Upper lobe of right lung (tissue), 1 donor: ENCODE results near the gene TANC1. TPM values are rescaled to one million over a fixed set of nuclear protein-coding genes. Genes with fewer than 3 reads are reported as not detected.
A peak's percentile ranks its signal among the peaks of the same experiment; 100 is the strongest.

Experiments
- ATAC-seq: fragments of 200-7000 bp; cut with Tn5 transposase; one replicate; pipeline ENCODE4 v1.9.1; 2020; ENCODE audit warnings: mild to moderate bottlenecking, moderate library complexity
- DNase-seq: peaks from one replicate; pipeline ENCODE4 v3.0.0-alpha.2; 2020
- H3K27ac ChIP-seq: fragments of 200-600 bp; one replicate; pipeline ENCODE4 v1.8.0; 2022
- H3K27me3 ChIP-seq: fragments of 200-600 bp; one replicate; pipeline ENCODE4 v1.8.0; 2022; ENCODE audit warnings: mild to moderate bottlenecking
- H3K36me3 ChIP-seq: fragments of 200-600 bp; one replicate; pipeline ENCODE4 v1.8.0; 2022
- H3K4me1 ChIP-seq: fragments of 200-600 bp; one replicate; pipeline ENCODE4 v1.8.0; 2022
- H3K4me3 ChIP-seq: fragments of 200-600 bp; one replicate; pipeline ENCODE4 v1.8.0; 2022; ENCODE audit warnings: mild to moderate bottlenecking
- H3K9me3 ChIP-seq: fragments of 200-600 bp; one replicate; pipeline ENCODE4 v1.8.0; 2022
- intact Hi-C: fragments of 100-400 bp; cut with DNase I; formaldehyde crosslinking; loops from one replicate; pipeline ENCODE4 v1.11.0; 2022
- total RNA-seq: library from RNA; stranded (reverse); fragmentation: NEBNext Ultra II Directional; extraction: Animal tissue kit (Norgen Biotek cat#: 25700); gene quantifications from one replicate; pipeline ENCODE4 v1.2.1, GENCODE V29; 2021
- TF ChIP-seq, protein P1 (sequence below): fragments of 200-600 bp; IDR thresholded peaks from one replicate; pipeline ENCODE4 v1.8.0; 2022; ENCODE audit warnings: antibody characterized with exemption
- donor health status: DM: no; HTN: yes; CAD: no; lungs with severe emphysema.

TANC1 gene
- total RNA-seq, 1 donor from 2014 or later = 60.4 TPM

DNA sequence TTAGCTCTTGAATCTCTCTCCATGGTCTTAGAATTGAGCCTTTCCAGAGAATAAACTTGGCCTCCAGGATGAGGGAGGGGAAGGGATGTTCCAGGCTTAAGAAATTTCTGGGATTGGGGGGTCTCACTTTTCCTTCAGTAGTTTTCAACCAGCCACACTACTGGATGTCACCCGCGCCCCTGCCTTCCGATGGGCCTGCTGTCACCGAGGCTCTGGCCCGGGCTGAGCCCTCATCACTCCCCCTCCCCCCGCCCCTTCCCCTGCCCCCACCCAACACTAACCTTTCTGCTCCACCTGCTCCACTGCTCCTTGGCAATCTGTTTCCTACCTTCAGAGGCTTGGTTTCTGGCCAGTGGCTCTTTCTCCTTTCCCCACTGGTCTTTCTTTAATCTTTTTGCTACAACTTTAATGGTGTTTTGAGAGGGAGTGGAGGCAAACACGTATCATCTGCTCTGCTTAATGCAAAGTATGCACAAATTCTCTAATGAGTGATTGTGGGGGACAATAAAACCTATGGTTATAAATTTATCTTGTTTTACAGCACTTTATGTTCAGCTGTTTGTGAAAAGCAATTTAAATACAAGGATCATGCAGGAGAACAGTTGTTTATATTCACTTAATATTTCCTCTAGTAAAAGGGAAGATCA is 162.9 kb downstream of the TANC1 start:
- no peak for DNase-seq
- TF ChIP-seq, protein P1, sequence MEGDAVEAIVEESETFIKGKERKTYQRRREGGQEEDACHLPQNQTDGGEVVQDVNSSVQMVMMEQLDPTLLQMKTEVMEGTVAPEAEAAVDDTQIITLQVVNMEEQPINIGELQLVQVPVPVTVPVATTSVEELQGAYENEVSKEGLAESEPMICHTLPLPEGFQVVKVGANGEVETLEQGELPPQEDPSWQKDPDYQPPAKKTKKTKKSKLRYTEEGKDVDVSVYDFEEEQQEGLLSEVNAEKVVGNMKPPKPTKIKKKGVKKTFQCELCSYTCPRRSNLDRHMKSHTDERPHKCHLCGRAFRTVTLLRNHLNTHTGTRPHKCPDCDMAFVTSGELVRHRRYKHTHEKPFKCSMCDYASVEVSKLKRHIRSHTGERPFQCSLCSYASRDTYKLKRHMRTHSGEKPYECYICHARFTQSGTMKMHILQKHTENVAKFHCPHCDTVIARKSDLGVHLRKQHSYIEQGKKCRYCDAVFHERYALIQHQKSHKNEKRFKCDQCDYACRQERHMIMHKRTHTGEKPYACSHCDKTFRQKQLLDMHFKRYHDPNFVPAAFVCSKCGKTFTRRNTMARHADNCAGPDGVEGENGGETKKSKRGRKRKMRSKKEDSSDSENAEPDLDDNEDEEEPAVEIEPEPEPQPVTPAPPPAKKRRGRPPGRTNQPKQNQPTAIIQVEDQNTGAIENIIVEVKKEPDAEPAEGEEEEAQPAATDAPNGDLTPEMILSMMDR = no peak
- Histone ChIP-seq H3K9me3 (no peaks in the 10 kb centered on the region), H3K27ac (peak overlapping the region; percentile 7), H3K27me3 (no peaks in the 10 kb centered on the region), H3K4me1 (peaks cover 50% of the 10 kb centered on the region), H3K4me3 (no peak overlapping the region), H3K36me3 (no peaks in the 10 kb centered on the region)
- intact Hi-C loops = no loop called here
- ATAC-seq = no peak

DNA sequence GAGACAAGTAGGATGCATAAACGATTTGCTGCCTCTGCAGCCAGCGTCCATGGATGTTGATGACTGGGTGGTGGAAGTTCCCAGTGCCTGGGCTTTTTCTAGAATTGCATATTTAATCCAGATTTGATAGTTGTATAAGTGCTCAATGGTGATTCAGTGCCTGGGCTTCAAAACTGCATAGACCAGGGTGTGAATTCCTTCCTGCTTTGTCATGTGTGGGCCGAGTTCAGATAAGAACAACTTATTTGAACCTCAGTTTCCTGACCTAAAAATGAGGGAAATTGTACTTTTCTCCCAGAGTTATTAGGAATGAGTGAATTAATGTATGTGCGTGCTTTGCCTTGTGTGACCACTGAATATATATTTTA is 163.5 kb downstream of the TANC1 start:
- H3K27ac ChIP-seq = peak overlapping the region; percentile 7
- intact Hi-C loops = no loop called here
- no peak for ATAC-seq

DNA sequence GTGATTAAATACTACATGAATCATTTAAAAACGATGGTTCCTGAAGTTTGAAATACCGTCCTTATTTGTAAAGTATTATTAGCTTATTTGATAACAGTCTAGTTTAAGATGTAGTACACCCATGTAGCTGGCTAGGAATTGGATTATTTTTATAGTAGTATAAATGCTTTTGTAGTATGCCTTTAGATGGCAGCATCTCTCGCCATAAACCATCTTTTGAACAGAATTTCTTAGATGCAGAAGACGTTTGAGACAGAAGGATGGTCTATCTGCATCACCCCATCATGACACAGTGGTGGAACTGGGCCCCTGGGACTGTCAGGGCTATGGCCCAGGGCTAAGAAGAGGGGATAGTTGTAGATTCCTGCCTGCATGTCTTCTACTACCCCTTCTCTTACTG is 165.4 kb downstream of the TANC1 start:
- Histone ChIP-seq H3K36me3 (no peaks in the 10 kb centered on the region), H3K9me3 (no peaks in the 10 kb centered on the region), H3K4me1 (peaks cover 74% of the 10 kb centered on the region), H3K27me3 (no peaks in the 10 kb centered on the region), H3K27ac (no peak overlapping the region), H3K4me3 (no peak overlapping the region)
- ATAC-seq (no peak), DNase-seq (no peak)
- TF ChIP-seq, protein P1 = no peak
- intact Hi-C loops = no loop called here

More for the DNA sequence above, 163.5 kb downstream of the TANC1 start:
- H3K4me1 ChIP-seq = peaks cover 55% of the 10 kb centered on the region
- H3K36me3 ChIP-seq = no peaks in the 10 kb centered on the region
- no peak overlapping the region for H3K4me3 ChIP-seq
- H3K27me3 ChIP-seq = no peaks in the 10 kb centered on the region
- no peak for DNase-seq
- TF ChIP-seq, protein P1 = no peak
- H3K9me3 ChIP-seq = no peaks in the 10 kb centered on the region

DNA sequence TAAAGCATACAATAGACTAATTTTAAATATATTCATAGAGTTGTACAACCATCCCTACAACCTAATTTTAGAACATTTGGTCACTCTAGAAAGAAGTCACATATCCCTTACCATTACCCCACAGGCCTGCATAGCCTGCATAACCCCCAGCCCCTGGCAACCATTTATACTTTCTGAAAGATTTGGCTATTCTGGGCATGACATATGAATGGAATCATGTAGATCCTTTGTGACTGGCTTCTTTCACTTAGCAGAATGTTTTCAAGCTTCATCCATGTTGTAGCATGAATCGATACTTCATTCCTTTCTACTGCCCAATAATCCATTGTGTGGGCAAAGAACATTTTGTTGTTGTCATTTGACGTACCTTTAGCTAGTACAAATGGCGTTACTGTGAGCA is 166.5 kb downstream of the TANC1 start:
- no peak for ATAC-seq
- H3K27me3 ChIP-seq = no peaks in the 10 kb centered on the region
- H3K9me3 ChIP-seq = no peaks in the 10 kb centered on the region
- no peak overlapping the region for H3K4me3 ChIP-seq
- no peaks in the 10 kb centered on the region for H3K36me3 ChIP-seq
- intact Hi-C loops = no loop called here
- H3K27ac ChIP-seq = peak overlapping the region; percentile 69
- no peak for DNase-seq
- peaks cover 76% of the 10 kb centered on the region for H3K4me1 ChIP-seq
- TF ChIP-seq, protein P1 = no peak

DNA sequence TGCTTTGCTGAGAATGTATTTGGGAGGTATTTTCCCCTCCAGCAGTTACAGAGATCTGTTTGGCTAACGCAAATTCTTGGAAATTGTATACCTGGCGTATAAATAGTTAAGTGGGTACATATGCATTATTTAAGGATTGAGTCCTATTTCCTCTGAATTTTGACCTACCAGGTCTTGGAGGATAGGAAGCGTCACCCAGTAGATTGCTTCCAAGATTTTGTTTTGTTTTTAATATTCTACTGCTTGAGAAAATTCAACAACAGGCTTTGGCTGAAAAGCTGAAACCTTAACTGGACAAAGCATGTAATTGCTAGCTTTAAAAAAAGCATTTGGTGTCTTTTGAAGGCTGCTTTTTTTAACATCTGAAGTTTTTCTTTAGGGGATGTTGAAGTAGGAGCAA is 168.0 kb downstream of the TANC1 start:
- ATAC-seq = no peak
- TF ChIP-seq, protein P1 = no peak
- Histone ChIP-seq H3K9me3 (no peaks in the 10 kb centered on the region), H3K27me3 (no peaks in the 10 kb centered on the region), H3K4me1 (peaks cover 68% of the 10 kb centered on the region), H3K27ac (peak overlapping the region; percentile 64), H3K36me3 (no peaks in the 10 kb centered on the region), H3K4me3 (no peak overlapping the region)
- intact Hi-C loops = no loop called here
- no peak for DNase-seq
